ENCODE data around the gene METTL16.

GRCh38 chr17:2466931-2467330, 44.8 kb downstream of the METTL16 start:
- no peak for TF ChIP-seq EZH2 (IDR thresholded peaks at IDR 0.05; ENCODE audit: low read length)
- no peak for TF ChIP-seq CTCF (optimal IDR thresholded peaks at IDR 0.05 in 1 of 3, IDR thresholded peaks at IDR 0.05 in 1 of 3, conservative IDR thresholded peaks at IDR 0.05 in 1 of 3; ENCODE audit: extremely low read depth in 1 of 3, insufficient read depth in 2 of 3, low read length in 3 of 3)
